H7 (cell line): ENCODE data around the gene REXO1. TPM values are rescaled to one million over a fixed set of nuclear protein-coding genes. Genes with fewer than 3 reads are reported as not detected.

Source experiments
- DNase-seq: peaks from one replicate; pipeline ENCODE4 v3.0.0; 2012
- H3K27me3 ChIP-seq: 2 replicates; pipeline ENCODE4 v1.6.0; 2011; ENCODE audit warnings: mild to moderate bottlenecking, low read length; ENCODE audit not compliant: control insufficient read depth, insufficient read depth
- H3K36me3 ChIP-seq: replicated peaks from 2 replicates; pipeline ENCODE4 v1.5.1; 2011; ENCODE audit warnings: low read length; ENCODE audit not compliant: control insufficient read depth, insufficient read depth
- H3K4me3 ChIP-seq: 2 replicates; pipeline ENCODE4 v1.5.1; 2011; ENCODE audit warnings: low read depth, mild to moderate bottlenecking, control low read depth, low read length, moderate library complexity; ENCODE audit not compliant: insufficient read depth
- total RNA-seq: library from RNA; depleted of rRNA; stranded (reverse); fragments of >200 nt; shearing (Covaris generic); gene quantifications from 2 replicates; pipeline ENCODE4 v1.2.3, GENCODE V29; 2014; rRNA removed

Gene REXO1
- total RNA-seq, 1 experiment from 2014 or later: 19.8 TPM

- peaks cover 87% of the 10 kb centered on the region for H3K27me3 ChIP-seq
- peak; percentile 77 for DNase-seq
- no peak overlapping the region for H3K4me3 ChIP-seq
These were observed 82.1 kb downstream of the REXO1 start for GRCh38 chr19:1765904-1766799.

More at GRCh38 chr19:1765904-1766799, 82.1 kb downstream of the REXO1 start:
- H3K36me3 ChIP-seq: no peaks in the 10 kb centered on the region

Other genes with a start within 250 kb of the REXO1 start
- gene UQCR11, start 243.0 kb downstream of the REXO1 start, total RNA-seq: 103 and 111 TPM in 2 replicates
- 277 and 293 TPM in 2 replicates for gene TCF3, start 195.9 kb downstream of the REXO1 start, total RNA-seq
- not detected in 2 replicates for gene ONECUT3, start 95.0 kb downstream of the REXO1 start, total RNA-seq
- 5.8 and 7.4 TPM in 2 replicates for gene ATP8B3, start 36.2 kb downstream of the REXO1 start, total RNA-seq
- gene KLF16, start 15.1 kb upstream of the REXO1 start, total RNA-seq: 20.5 and 21.2 TPM in 2 replicates
- 87.0 and 134 TPM in 2 replicates for gene ABHD17A, start 37.0 kb upstream of the REXO1 start, total RNA-seq
- 10.0 and 12.7 TPM in 2 replicates for gene ADAT3, start 56.9 kb upstream of the REXO1 start, total RNA-seq
- gene SCAMP4, start 56.9 kb upstream of the REXO1 start, total RNA-seq: 33.4 and 35.7 TPM in 2 replicates
- 172 and 186 TPM in 2 replicates for gene CSNK1G2, start 92.7 kb upstream of the REXO1 start, total RNA-seq
- 126 and 129 TPM in 2 replicates for gene BTBD2, start 167.2 kb upstream of the REXO1 start, total RNA-seq
- 130 and 135 TPM in 2 replicates for gene MKNK2, start 202.8 kb upstream of the REXO1 start, total RNA-seq
- gene MOB3A, start 247.8 kb upstream of the REXO1 start, total RNA-seq: 7.7 and 8.9 TPM in 2 replicates
- gene IZUMO4, start 248.4 kb upstream of the REXO1 start, total RNA-seq: 0.80 and 0.81 TPM in 2 replicates